ENCODE results near the gene TEX2.
A peak's percentile ranks its signal among the peaks of the same experiment; 100 is the strongest.
"Not testable (repeated sequence)": the region's sequence is repeated elsewhere in the genome, so short reads cannot be mapped to it uniquely, and the experiment has no call there.

The TEX2 gene

DNA sequence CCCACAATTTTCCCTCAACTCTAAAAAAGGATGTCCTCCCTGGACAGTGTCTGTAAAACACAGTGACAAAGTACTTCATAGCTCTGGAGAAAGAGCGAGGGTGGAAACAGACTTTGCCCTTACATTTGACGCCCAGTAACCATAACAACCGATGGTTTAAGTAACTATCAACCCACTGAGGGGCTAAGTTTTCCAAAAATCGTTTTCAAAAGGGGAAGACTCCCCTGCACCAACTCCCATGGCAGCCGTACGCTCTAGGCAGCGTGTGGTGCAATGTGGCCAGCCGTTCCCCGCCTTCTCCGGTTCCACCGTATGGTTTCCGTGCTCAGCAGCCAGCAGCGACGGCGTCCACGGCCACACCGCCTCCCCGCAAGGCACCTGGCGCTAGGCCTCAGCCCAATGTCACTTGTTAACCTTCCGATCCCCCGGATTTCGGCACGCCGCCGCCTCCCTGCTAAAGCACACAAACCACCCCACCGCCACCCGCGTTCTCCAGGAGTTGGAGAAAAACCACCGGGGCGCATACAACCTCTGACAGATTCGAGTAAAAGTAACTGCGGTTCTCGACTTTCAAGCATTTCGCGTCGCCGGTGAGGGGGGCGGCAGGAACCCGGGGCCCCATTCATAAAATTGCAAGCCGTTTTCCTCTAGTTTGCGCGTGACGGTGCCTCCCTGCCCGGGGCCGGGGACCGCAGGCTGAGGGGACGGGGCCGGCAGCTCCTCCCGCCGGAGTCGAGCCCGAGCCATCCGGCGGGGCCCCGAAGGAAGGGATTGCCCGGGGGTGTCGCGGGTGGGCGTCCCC, 661 bp downstream of the TEX2 start:
- DNase-seq (ENCODE audit: low read depth): peak; percentile 29

DNA sequence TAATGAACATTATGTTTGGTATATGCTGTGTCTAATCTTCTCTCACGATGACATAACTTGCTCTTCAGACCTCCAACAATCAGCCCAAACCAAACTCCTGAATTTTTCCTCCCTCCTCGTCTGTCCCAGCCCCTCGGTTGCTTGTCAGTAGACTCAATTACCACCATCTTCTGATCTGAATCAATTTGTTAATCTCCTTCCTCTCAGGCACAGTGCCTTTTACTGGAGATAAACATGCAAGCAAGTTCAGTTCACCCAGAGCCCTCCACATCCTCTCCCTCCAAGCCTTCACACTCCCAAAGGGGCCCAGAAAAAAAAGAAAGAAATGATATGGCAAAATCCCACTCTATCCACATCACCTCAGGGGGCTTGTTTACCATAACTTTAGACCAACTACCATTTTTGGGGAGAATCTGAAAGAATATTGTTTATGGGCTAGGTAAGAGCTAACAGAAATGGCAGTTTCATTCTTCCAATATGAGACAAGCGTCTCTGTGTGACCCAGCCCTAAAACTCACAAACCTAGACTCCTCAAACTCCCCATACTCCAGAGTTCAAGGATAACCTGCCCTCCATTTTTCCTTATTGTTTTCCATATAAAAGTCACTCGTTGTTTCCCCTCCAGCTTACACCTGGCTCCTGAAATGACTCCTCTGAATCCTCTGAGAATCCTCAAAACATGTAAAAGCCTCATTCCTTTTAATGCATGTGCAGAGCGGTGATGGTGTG, 1.5 kb downstream of the TEX2 start:
- no peak for DNase-seq (ENCODE audit: low read depth)

DNA sequence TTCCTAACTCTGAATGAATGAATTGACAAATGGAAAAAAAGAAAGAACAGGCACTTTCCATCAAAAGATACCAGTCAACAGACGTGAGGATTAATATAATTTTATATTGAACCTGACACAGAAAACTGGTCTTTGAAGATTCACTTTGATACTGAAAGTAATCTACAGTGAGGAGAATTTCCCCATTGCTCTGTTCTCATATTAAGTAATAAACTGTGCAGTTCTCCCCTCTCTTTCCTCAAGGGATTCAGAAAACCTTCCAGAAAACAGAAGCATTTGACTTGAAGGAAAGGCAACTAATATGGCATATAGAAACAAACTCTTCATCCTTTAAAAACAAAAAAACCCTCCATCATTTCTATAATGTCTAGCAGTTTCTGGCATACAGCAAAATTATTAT, 2.2 kb downstream of the TEX2 start:
- DNase-seq (ENCODE audit: low read depth): no peak

DNA sequence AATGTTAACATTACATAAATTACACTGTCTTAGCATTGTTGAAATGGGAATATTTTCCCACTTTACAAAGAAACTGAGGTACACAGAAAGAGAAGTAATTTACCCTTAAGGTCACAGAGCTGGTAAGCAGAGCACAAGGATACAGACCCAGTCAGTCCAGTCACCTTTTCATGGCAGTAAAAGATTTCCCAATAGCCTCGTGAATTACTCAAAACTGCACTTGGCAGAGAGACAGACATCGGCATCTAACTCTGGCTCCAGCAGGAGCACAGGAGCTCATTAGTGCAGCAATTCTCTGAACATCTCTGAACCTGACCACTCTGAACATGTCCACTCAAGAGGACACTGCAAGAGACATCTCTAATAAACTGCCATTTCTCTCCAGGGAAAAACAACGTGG, 3.1 kb downstream of the TEX2 start:
- DNase-seq (ENCODE audit: low read depth): no peak

DNA sequence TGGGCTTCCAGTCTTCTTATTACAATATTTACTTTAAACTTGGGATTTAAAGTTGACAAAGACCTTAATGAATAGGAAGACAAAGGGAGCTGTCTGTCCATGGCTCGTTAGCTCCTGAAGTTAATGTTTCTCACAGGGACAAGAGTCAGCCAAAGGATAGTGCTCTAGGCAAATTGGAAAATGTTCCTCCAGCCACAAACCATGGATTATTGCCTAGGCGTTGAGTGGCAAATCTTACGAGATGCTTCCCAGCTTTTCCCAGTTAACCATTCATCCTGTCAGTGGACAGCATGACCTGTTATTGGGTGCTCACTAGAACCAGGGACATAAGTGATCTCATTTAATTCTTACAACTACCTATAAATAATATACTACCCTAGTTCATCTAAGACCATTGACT, 3.6 kb downstream of the TEX2 start:
- no peak for DNase-seq (ENCODE audit: low read depth)

DNA sequence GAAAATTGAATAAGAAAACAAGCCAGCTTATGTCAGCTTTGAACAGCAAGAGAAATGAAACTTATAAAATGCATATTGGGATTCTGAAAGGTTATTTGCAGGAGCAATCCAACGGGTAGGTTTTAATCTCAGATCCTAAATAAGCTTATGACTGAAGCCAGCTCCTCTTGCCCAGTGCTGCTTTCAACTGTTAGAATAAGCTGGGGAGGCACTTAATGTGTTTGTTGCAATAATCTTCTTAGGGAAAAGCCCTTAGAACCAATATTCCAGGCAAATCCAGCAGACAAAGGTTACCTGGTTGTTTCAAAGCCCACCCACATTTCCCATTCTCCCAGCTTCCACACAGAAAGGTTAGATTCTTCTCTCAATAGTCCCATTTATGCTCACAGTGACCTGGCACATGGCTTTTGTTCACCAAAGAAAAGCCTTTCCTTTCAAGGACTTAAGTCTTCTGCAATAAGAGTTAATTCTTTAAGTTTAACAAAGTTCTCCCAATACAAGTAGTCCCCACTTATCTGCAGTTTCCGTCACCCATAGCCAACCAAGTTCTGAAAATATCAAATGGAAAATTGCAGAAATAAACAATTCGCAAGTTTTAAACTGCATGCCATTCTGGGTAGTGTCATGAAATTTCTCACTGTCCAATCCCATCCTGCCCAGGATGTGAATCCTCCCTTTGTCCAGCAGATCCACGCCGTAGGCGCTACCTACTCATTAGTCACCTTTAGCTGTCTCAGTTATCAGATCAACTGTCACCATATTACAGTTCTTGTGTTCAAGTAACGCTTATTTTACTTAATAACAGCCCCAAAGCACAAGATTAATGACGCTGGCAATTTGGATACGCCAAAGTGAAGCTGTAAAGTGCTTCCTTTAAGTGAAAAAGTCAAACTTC, 5.9 kb downstream of the TEX2 start:
- DNase-seq (ENCODE audit: low read depth): no peak

DNA sequence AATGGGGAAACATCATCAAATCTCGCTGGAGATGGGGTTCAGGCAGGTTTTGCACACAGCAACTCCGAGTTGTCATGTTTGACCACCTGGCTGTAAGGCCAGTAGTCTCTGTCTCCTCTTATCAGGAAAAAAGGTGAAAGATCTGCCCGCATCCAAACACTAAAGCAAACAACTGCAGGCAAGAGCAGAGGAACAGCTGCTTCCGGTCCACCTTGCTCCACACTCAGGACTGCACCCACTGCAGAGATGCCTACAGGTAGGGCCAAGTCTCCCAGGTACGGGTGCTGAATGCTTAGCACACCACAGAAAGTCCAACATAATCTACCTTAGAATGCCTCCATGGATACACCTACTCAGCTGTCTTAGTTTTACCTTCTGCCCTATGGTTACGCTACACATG, 7.3 kb downstream of the TEX2 start:
- no peak for DNase-seq (ENCODE audit: low read depth)

DNA sequence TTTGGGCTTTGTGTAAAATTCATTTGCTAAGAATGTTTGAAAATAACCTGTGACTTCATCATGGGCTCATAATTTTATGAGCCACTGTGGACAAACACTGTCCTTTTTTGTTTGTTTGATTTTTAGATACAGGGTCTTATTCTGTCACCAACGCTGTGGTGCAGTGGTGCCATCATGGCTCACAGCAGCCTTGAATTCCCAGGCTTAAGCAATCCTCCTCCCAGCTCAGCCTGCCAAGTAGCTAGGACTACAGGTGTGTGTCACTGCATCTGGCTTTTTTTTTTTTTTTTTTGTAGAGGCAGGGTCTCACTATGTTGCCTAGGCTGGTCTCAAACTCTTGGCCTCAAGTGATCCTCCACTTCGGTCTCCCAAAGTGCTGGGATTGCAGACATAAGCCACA, 8.3 kb downstream of the TEX2 start:
- DNase-seq (ENCODE audit: low read depth): no peak

DNA sequence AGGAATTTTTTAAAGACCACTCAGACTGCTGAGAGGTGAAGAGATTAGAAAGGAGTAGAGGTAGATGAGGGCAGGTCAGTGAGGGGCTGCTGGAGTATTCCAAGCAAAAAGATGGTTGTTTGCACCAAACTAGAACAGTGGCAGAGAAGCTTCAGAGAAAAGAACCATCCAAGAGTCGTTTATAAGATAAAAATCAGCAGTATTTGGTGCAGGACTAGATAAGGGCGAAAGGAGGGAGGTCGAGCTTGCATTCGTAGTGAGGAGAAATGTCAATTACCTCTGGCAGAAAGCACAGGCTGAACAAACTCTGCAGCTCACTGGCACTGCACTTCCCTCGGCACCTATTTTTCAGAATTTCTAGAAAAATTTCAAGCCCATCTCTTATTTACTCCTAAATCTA, 9.6 kb downstream of the TEX2 start:
- no peak for DNase-seq (ENCODE audit: low read depth)

DNA sequence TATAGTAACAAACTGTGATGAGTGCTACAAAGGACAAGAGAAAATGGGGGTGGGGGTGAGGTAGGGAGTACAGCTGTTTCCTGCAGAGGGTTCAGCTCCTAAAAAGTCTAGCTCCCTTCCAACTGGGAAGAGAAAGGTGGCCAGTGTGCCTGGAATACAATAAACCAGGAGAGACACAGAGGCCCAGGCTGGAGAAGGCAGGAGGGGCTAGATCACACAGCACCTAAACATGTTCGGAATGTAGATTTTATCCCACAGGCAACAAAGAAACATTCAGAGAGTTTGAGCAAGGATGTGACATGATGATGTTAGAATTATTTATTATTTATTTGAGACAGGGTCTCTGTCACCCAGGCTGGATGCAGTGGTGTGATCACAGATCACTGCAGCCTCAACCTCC, 10.2 kb downstream of the TEX2 start:
- no peak for DNase-seq (ENCODE audit: low read depth)

DNA sequence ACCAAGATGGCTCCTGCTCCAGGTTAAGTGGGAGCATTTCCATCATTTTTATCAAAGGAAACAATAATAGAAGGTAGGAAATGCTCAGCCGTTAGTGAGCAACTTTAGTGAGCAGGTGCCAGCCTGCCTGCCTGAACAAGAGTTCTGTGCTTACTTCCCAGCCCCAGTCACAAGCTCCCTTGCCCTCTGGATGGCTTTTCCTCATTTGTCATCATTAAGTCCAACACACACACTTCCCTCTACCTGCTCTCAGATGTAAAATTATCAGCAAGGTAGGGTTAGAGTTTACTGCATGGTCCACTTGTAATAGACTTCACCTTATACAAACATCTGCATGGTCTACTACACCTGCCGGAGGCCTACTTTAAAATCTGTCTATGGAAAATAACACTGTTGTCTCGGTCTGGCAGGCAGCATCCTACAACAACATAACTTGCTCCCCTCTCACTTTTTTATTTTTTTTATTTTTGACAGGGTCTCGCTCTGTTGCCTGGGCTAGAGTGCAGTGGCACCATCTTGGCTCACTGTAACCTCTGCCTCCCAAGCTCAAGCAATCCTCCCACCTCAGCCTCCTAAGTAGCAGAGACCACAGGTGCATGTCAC, 12.7 kb downstream of the TEX2 start:
- DNase-seq (ENCODE audit: low read depth): no peak

DNA sequence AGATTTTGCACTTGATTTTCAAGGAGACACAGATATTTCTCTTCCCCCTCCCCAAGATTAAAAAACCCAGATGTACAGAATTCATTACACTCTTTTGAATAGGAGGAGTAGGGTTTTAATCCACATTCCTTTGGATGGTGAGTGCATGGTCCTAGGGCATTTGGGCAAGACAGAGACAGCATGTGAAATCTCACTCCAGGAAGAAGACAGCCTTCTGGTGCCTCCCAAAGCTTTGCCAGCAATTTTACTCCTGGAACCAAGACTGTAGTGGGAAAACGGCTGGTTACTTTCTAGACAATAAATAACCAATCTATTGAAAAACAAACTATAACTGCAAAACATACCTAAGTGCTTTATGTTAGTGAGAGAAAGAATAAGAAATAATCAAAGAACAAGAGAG, 15.2 kb downstream of the TEX2 start:
- no peak for DNase-seq (ENCODE audit: low read depth)

DNA sequence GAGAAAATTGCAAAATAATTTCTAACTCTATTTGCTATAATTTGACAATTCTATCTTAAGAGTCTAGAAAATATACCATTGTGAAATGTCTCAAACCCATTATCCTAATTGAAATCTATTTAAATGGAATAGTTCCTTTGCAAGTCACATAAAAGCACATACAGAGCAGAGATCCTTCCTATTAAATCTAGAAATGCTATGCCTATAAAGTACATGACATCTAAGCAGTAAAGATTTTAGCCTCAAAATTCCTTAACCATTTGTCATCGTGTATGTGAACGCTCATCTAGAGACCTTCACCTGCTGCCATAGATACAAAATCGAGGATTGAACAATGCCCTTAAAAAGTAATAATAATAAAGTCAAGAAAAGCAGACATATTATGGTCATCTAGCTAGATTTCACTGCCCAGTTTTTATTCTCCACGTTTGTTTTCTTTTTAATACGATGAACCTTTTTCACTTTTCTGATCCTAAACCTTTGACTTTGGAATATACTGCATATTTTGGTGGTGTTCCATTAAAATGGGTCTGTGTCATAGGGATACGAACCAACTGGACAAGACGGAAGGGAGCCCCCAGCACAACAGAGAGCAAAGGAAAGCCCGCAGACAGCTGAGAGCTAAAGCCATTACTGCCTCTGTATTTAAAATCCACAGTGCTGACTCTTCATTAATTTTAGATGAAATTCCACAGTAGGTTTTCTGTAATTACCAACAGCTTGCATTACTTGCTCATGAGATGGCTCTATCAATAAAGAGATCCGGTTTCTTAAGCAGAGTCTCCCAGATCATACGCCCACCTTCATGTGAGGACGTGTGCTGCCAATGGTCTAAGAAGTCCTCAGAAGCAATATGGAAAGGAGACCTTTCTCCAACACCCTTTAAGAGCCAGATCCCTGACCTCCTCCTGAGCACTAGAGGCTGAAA, 17.6 kb downstream of the TEX2 start:
- DNase-seq (ENCODE audit: low read depth): no peak

DNA sequence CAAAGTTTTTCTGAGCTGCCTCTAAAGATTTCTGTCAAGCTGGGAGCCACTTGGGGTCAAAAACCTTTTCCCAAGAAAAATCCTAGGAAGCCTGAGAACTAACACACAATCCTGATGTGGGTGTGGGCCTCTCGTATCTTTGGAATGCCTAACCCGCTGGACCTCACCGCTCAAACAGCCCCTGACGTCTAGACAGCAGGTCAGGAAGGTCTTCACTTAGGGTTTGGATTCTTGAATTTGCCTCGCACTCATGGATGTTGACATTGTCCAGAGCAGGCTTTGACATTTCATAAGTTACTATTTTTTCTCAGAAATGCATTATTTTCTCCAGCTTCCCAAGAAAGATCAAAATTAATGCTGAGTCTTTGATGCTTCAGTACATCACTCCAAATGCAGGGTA, 18.9 kb downstream of the TEX2 start:
- DNase-seq (ENCODE audit: low read depth): no peak

DNA sequence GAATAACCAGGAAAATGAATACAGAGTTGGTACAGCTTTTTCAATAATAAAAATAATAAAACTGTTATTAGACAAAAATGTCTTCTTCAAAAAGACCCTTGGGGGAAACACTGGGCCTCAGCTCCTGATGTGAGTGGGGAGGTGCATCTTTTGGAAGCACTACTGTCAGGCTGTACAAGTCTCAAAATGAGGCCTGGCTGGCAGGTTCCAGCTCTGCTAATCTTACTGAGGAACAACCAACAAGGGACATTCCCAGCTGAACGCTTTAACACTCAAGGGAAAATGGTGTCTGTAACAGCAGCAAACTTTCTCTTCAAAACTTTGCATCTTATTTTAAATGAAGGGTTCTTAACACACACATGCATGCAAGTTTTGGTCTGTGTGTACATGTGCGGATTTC, 19.7 kb downstream of the TEX2 start:
- no peak for DNase-seq (ENCODE audit: low read depth)

DNA sequence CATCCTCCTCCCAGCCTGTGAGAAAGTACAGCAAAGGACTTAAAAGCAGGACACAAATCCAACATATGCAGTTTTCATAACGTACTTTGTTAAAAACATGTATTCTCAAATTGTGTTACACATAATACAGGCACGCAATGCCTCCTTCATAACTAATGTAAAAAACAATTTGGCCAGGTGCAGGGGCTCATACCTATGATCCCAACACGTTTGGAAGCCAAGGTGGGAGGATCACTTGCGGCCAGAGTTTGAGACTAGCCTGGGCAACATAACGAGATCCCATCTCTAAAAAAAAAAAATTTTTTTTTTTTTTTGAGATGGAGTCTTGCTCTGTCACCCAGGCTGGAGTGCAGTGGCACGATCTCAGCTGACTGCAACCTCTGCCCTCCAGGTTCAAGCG, 20.4 kb downstream of the TEX2 start:
- DNase-seq (ENCODE audit: low read depth): no peak

DNA sequence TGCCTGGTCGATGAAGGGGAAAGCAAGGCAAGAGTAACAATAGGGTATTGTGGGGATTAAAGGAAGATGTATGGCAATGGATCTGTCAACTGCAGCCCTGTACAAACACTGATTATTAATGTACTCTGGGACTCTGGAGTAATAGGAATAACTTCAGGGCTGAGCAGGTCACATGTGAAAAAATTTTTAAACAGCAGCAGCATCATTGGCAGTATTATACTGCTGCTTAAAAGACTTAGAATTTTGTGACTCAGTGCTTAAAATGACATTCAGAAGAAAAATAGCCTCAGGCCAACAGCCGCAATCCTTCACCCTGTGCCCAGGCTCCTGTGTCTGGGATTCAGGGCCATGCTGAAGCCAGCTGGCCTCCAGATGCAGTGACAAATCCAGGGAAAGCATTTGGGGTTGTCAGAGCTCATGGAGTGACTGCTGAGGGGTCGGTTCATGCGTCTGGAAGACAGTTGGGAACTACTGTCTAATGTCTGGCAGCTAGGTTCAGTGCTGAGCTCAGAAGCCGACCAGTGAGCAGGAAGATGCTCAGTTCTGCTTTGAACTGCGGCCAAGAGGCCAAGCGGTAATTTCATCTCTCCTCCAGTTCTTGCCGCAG, 22.2 kb downstream of the TEX2 start:
- DNase-seq (ENCODE audit: low read depth): no peak

DNA sequence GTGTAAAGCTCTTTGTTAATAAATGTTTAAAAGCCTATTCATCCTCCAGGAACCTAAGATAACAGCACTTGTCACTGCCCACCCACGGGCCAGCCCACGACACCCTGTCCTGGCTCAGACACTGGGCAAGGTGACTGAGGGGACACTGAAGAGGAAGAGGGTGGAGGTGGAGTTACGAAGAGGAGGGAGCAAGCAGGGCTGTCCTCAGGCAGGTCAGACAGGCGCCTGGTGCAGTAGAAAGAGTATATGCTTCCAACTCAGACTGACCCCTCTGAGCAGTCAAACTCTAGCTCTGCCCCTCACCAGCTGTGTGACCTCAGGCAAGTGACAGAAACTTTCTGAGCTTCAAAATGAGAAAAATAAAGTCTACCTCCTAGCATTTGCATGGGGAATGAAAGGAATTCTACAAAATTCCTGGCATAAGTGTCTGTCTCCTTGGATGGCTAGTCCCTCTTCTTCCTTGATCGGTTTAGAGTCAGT, 22.8 kb downstream of the TEX2 start:
- no peak for DNase-seq (ENCODE audit: low read depth)

DNA sequence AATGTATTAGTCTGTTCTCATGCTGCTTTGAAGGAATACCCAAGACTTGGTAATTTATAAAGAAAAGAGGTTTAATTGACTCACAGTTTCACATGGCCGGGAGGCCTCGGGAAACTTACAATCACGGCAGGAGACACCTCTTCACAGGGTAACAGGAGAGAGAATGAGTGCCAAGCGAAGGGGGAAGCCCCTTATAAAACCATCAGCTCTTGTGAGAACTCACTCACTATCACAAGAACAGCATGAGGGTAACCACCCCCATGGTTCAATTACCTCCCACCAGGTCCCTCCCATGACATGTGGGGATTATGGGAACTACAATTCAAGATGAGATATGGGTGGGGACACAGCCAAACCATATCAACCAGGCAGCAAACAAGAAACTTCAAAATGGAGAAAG, 24.6 kb downstream of the TEX2 start:
- not testable (repeated sequence) for DNase-seq (ENCODE audit: low read depth)

DNA sequence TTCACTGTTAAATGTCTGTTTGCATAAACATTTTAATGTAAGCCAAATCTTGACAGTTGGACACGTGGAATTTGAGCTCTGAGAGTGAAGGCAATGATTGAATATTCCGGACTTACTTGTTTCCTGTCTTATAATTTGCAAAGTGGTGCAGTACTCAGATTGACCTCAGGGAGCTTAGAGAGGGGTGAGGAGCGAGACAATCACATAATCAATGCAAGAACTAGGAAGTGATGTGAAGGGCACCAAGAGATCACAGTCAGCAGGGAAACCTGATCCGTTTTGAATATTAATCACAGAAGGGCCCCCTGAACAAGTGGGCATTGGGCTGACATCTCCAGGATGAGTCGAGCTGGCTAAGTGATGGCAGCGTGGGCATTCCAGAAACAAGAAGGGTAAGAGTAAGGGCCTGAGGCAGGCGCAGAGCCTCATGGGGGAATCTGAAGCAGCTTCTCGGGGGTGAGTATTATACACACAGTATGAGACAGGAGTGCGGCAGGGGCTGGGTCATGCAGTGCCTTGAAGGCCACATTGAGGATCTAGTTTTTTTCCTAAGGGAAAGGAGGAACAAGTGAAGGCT, 26.1 kb downstream of the TEX2 start:
- no peak for DNase-seq (ENCODE audit: low read depth)

Data from stimulated activated CD8-positive, alpha-beta memory T cell treated with anti-CD3 and anti-CD28 coated beads, Interleukin-15, amount 100 ng/mL, for 24 hours (primary cell).